Activated CD4-positive, alpha-beta T cell treated with anti-CD3 and anti-CD28 coated beads, Interleukin-2, Interleukin-4, amounts not matched to agents 100 ng/mL and 50 ng/mL, durations not matched to agents 16 hours and 8 hours (primary cell): Measurements from ENCODE around the gene FKBP5.

Experiments
- DNase-seq: peaks from one replicate; pipeline ENCODE4 v3.0.0-alpha.2; 2020; ENCODE audit warnings: low spot score

Gene FKBP5

GRCh38 chr6:35662999-35663398, 25.7 kb downstream of the FKBP5 start:
- DNase-seq: no peak

- DNase-seq: no peak
Measured at GRCh38 chr6:35654883-35655282, 33.8 kb downstream of the FKBP5 start.

GRCh38 chr6:35651244-35651643, 37.5 kb downstream of the FKBP5 start:
- DNase-seq: no peak

- no peak for DNase-seq
Measured at GRCh38 chr6:35650015-35650414, 38.7 kb downstream of the FKBP5 start.

GRCh38 chr6:35648203-35648602, 40.5 kb downstream of the FKBP5 start:
- no peak for DNase-seq

GRCh38 chr6:35647400-35647799, 41.3 kb downstream of the FKBP5 start:
- DNase-seq: no peak

GRCh38 chr6:35643162-35643535, 45.6 kb downstream of the FKBP5 start:
- DNase-seq: no peak

- no peak for DNase-seq
Measured at GRCh38 chr6:35642471-35643161, 46.1 kb downstream of the FKBP5 start.

GRCh38 chr6:35640017-35640664, 48.6 kb downstream of the FKBP5 start:
- no peak for DNase-seq

GRCh38 chr6:35638679-35639078, 50.0 kb downstream of the FKBP5 start:
- no peak for DNase-seq

- DNase-seq: no peak
Measured at GRCh38 chr6:35637911-35638310, 50.8 kb downstream of the FKBP5 start.

GRCh38 chr6:35635601-35636597, 52.8 kb downstream of the FKBP5 start:
- DNase-seq: no peak

GRCh38 chr6:35634316-35634715, 54.4 kb downstream of the FKBP5 start:
- DNase-seq: no peak

GRCh38 chr6:35633579-35634089, 55.1 kb downstream of the FKBP5 start:
- DNase-seq: no peak

GRCh38 chr6:35629876-35630378, 58.8 kb downstream of the FKBP5 start:
- DNase-seq: no peak

GRCh38 chr6:35626401-35626800, 62.3 kb downstream of the FKBP5 start:
- no peak for DNase-seq

- DNase-seq: no peak
Measured at GRCh38 chr6:35624341-35625070, 64.2 kb downstream of the FKBP5 start.

- DNase-seq: no peak
Measured at GRCh38 chr6:35622283-35622682, 66.4 kb downstream of the FKBP5 start.

GRCh38 chr6:35620706-35621105, 68.0 kb downstream of the FKBP5 start:
- no peak for DNase-seq

- DNase-seq: no peak
Measured at GRCh38 chr6:35613762-35614161, 75.0 kb downstream of the FKBP5 start.

- peak; percentile 35 for DNase-seq
Measured at GRCh38 chr6:35611240-35611639, 77.5 kb downstream of the FKBP5 start.

GRCh38 chr6:35610830-35611229, 77.9 kb downstream of the FKBP5 start:
- DNase-seq: no peak
